HEK293 (cell line): Measurements from ENCODE around the gene GNPTG.

Experiments
- CTCF ChIA-PET: fragments of 350-600 bp; formaldehyde crosslinking; extraction: SDS; loops from one replicate; lab custom pipeline; 2021; ENCODE audit warnings: antibody characterized with exemption; lab: Yijun Ruan, JAX
- POLR2A ChIA-PET: fragments of 300-600 bp; formaldehyde crosslinking; extraction: SDS; loops from one replicate; lab custom pipeline; 2020; ENCODE audit warnings: antibody characterized with exemption, inconsistent platforms; lab: Yijun Ruan, JAX
- H3K27ac ChIP-seq: fragments of 200-500 bp; sonication (Bioruptor generic); 2 replicates; pipeline ENCODE4 v1.5.1; 2014; ENCODE audit warnings: low read depth, low read length, control low read depth, inconsistent platforms; ENCODE audit errors: extremely low read depth
- H3K36me3 ChIP-seq, 2 experiments: fragments of 200-500 bp in 1 of 2; sonication (Bioruptor generic) in 1 of 2; 1 replicate in 1 of 2; 2 replicates in 1 of 2; pipeline ENCODE4 v1.5.1; 2014 to 2017; ENCODE audit warnings: inconsistent platforms in 2 of 2, low read length in 2 of 2; ENCODE audit not compliant: control insufficient read depth in 2 of 2, insufficient read depth in 1 of 2
- H3K4me1 ChIP-seq: fragments of 200-500 bp; sonication (Bioruptor generic); 2 replicates; pipeline ENCODE4 v1.5.1; 2014; ENCODE audit warnings: mild to moderate bottlenecking, low read length, inconsistent platforms; ENCODE audit not compliant: control insufficient read depth, insufficient read depth
- H3K4me3 ChIP-seq: 2 replicates; pipeline ENCODE4 v1.5.1; 2011; ENCODE audit warnings: low read depth, mild to moderate bottlenecking, control low read depth, low read length, moderate library complexity
- H3K9me3 ChIP-seq: fragments of 200-500 bp; sonication (Bioruptor generic); 2 replicates; pipeline ENCODE4 v1.5.1; 2014; ENCODE audit warnings: low read depth, low read length, inconsistent platforms; ENCODE audit not compliant: control insufficient read depth, insufficient read depth
- HOXD13 ChIP-seq: sonication (generic); formaldehyde crosslinking; IDR thresholded peaks from 2 replicates; pipeline ENCODE4 v1.8.0; 2022; ENCODE audit warnings: missing genetic modification reagents, borderline replicate concordance
- MEIS1 ChIP-seq: sonication (generic); formaldehyde crosslinking; IDR thresholded peaks from 2 replicates; pipeline ENCODE4 v1.8.1; 2022; ENCODE audit warnings: missing genetic modification reagents, mild to moderate bottlenecking, borderline replicate concordance
- TRIM28 ChIP-seq: IDR thresholded peaks from 2 replicates; pipeline ENCODE4 v1.6.1; 2011; ENCODE audit warnings: low read length, control low read depth, borderline replicate concordance
- YY2 ChIP-seq: fragments of 450-650 bp; formaldehyde crosslinking; IDR thresholded peaks from 2 replicates; pipeline ENCODE4 v1.5.1; 2016; ENCODE audit warnings: missing biosample characterization, missing genetic modification characterization
- ZBTB1 ChIP-seq: fragments of 450-650 bp; formaldehyde crosslinking; IDR thresholded peaks from 2 replicates; pipeline ENCODE4 v1.5.1; 2016; ENCODE audit warnings: missing biosample characterization, missing genetic modification characterization
- ZBTB21 ChIP-seq: fragments of 450-650 bp; formaldehyde crosslinking; IDR thresholded peaks from 2 replicates; pipeline ENCODE4 v1.5.1; 2017; ENCODE audit warnings: missing biosample characterization, missing genetic modification characterization
- ZNF10 ChIP-seq: fragments of 450-650 bp; formaldehyde crosslinking; IDR thresholded peaks from 2 replicates; pipeline ENCODE4 v1.5.1; 2017; ENCODE audit warnings: missing biosample characterization, missing genetic modification characterization
- ZNF146 ChIP-seq: fragments of 450-650 bp; formaldehyde crosslinking; IDR thresholded peaks from 2 replicates; pipeline ENCODE4 v1.5.1; 2016; ENCODE audit warnings: missing biosample characterization, missing genetic modification characterization
- ZNF155 ChIP-seq: fragments of 450-650 bp; formaldehyde crosslinking; IDR thresholded peaks from 2 replicates; pipeline ENCODE4 v1.5.1; 2016; ENCODE audit warnings: missing biosample characterization, missing genetic modification characterization
- ZNF16 ChIP-seq: fragments of 450-650 bp; formaldehyde crosslinking; IDR thresholded peaks from 2 replicates; pipeline ENCODE4 v1.5.1; 2016; ENCODE audit warnings: low read depth, missing biosample characterization, missing genetic modification characterization
- ZNF221 ChIP-seq: fragments of 450-650 bp; formaldehyde crosslinking; IDR thresholded peaks from 2 replicates; pipeline ENCODE4 v1.5.1; 2017; ENCODE audit warnings: missing biosample characterization, missing genetic modification characterization, borderline replicate concordance
- ZNF24 ChIP-seq: fragments of 450-650 bp; formaldehyde crosslinking; IDR thresholded peaks from 2 replicates; pipeline ENCODE4 v1.5.1; 2016; ENCODE audit warnings: missing biosample characterization, missing genetic modification characterization
- ZNF274 ChIP-seq, 2 experiments: fragments of 200-500 bp in 1 of 2; fragments of 450-650 bp in 1 of 2; sonication (Bioruptor generic) in 1 of 2; formaldehyde crosslinking in 1 of 2; IDR thresholded peaks; 2 replicates each; pipeline versions ENCODE4 v1.5.1 to v1.6.1; 2014 to 2016; ENCODE audit warnings: borderline replicate concordance in 1 of 2, inconsistent platforms in 1 of 2, low read length in 1 of 2, missing biosample characterization in 1 of 2, missing genetic modification characterization in 1 of 2
- ZNF394 ChIP-seq: fragments of 450-650 bp; formaldehyde crosslinking; IDR thresholded peaks from 2 replicates; pipeline ENCODE4 v1.5.1; 2016; ENCODE audit warnings: missing biosample characterization, missing genetic modification characterization, mild to moderate bottlenecking, moderate library complexity, borderline replicate concordance
- ZNF416 ChIP-seq: fragments of 450-650 bp; formaldehyde crosslinking; IDR thresholded peaks from 2 replicates; pipeline ENCODE4 v1.5.1; 2016; ENCODE audit warnings: missing biosample characterization, missing genetic modification characterization
- ZNF518A ChIP-seq: fragments of 450-650 bp; formaldehyde crosslinking; conservative IDR thresholded peaks from 2 replicates; pipeline ENCODE4 v1.5.1; 2016; ENCODE audit warnings: low read depth, missing biosample characterization, missing genetic modification characterization
- ZNF548 ChIP-seq: fragments of 450-650 bp; formaldehyde crosslinking; IDR thresholded peaks from 2 replicates; pipeline ENCODE4 v1.5.1; 2016; ENCODE audit warnings: missing biosample characterization, missing genetic modification characterization
- ZNF596 ChIP-seq: fragments of 450-650 bp; IDR thresholded peaks from 2 replicates; pipeline ENCODE4 v1.5.0; 2018; ENCODE audit warnings: missing biosample characterization, mild to moderate bottlenecking, missing genetic modification characterization, moderate library complexity
- ZNF610 ChIP-seq: fragments of 450-650 bp; formaldehyde crosslinking; IDR thresholded peaks from 2 replicates; pipeline ENCODE4 v1.5.1; 2016; ENCODE audit warnings: missing biosample characterization, missing genetic modification characterization, borderline replicate concordance
- ZNF645 ChIP-seq: fragments of 450-650 bp; formaldehyde crosslinking; IDR thresholded peaks from 2 replicates; pipeline ENCODE4; 2016; ENCODE audit warnings: missing biosample characterization, missing genetic modification characterization
- ZNF677 ChIP-seq: fragments of 450-650 bp; IDR thresholded peaks from 2 replicates; pipeline ENCODE4 v1.5.0; 2018; ENCODE audit warnings: missing biosample characterization, mild to moderate bottlenecking, missing genetic modification characterization, moderate library complexity
- ZNF777 ChIP-seq: fragments of 450-650 bp; formaldehyde crosslinking; IDR thresholded peaks from 2 replicates; pipeline ENCODE4 v1.5.1; 2017; ENCODE audit warnings: missing biosample characterization, missing genetic modification characterization, borderline replicate concordance
- ZSCAN16 ChIP-seq: fragments of 450-650 bp; formaldehyde crosslinking; IDR thresholded peaks from 2 replicates; pipeline ENCODE4 v1.5.1; 2016; ENCODE audit warnings: missing biosample characterization, missing genetic modification characterization

The GNPTG gene

GRCh38 chr16:1366712-1367299 lies 15.1 kb downstream of the GNPTG start:
- Histone ChIP-seq H3K36me3 (peaks cover 0 to 70% of the 10 kb centered on the region in 2 experiments; a peak in 2 of 3 replicates), H3K27ac (no peak overlapping the region), H3K9me3 (no peaks in the 10 kb centered on the region), H3K4me3 (no peak overlapping the region), H3K4me1 (no peaks in the 10 kb centered on the region)
- POLR2A ChIA-PET: interaction anchor here (0.6 kb wide), 1 partner anchor 17 kb away, joined by 4 read pairs; no protein-coding TSS in a partner anchor
- TF ChIP-seq ZNF416 (tag by site-specific recombination) (no peak), ZNF394 (tag by site-specific recombination) (0 out of 2 replicates have a peak, but pooled peaks have one; percentile 25), ZNF146 (tag by site-specific recombination) (no peak), ZNF10 (tag by site-specific recombination) (0 out of 2 replicates have a peak, but pooled peaks have one; percentile 34)
- CTCF ChIA-PET: no interaction called here

- H3K4me3 ChIP-seq: no peak overlapping the region
- H3K36me3 ChIP-seq: peaks cover 0 to 62% of the 10 kb centered on the region in 2 experiments; a peak in 2 of 3 replicates
- H3K4me1 ChIP-seq: no peaks in the 10 kb centered on the region
- no peaks in the 10 kb centered on the region for H3K9me3 ChIP-seq
- POLR2A ChIA-PET: interaction anchor here (0.6 kb wide), 1 partner anchor 133 kb away, joined by 4 read pairs; no protein-coding TSS in a partner anchor
- TF ChIP-seq ZNF221 (tag by site-specific recombination) (no peak), ZSCAN16 (tag by site-specific recombination) (no peak), TRIM28 (no peak), YY2 (tag by site-specific recombination) (no peak), ZBTB21 (tag by site-specific recombination) (no peak), ZNF155 (tag by site-specific recombination) (no peak), ZNF777 (tag by site-specific recombination) (no peak), ZNF518A (tag by site-specific recombination) (no peak), ZNF677 (tag by site-specific recombination) (no peak), ZNF24 (tag by site-specific recombination) (no peak), ZNF548 (tag by site-specific recombination) (no peak), MEIS1 (no peak), ZNF596 (tag by site-specific recombination) (no peak), ZNF16 (tag by site-specific recombination) (no peak), ZBTB1 (tag by site-specific recombination) (no peak), ZNF274 (IDR thresholded peaks at IDR 0.05; ENCODE audit: low read length) (no peak), ZNF274 (tag by site-specific recombination; IDR thresholded peaks at IDR 0.05; ENCODE audit: borderline replicate concordance) (no peak), ZNF645 (tag by site-specific recombination) (no peak), HOXD13 (CRISPR knock-in tag) (no peak), ZNF610 (no peak)
- no peak overlapping the region for H3K27ac ChIP-seq
- CTCF ChIA-PET: no interaction called here
These were observed 15.9 kb downstream of the GNPTG start for GRCh38 chr16:1367486-1368174.
